Stimulated activated CD8-positive, alpha-beta memory T cell treated with anti-CD3 and anti-CD28 coated beads, Interleukin-15, amount 100 ng/mL, for 1 hour (primary cell): ENCODE results near the gene BTN1A1.
"Not testable (repeated sequence)": the region's sequence is repeated elsewhere in the genome, so short reads cannot be mapped to it uniquely, and the experiment has no call there.

Experiments used
- DNase-seq: peaks from one replicate; pipeline ENCODE4 v3.0.0-alpha.2; 2020; ENCODE audit warnings: low read depth

BTN1A1 gene

DNA sequence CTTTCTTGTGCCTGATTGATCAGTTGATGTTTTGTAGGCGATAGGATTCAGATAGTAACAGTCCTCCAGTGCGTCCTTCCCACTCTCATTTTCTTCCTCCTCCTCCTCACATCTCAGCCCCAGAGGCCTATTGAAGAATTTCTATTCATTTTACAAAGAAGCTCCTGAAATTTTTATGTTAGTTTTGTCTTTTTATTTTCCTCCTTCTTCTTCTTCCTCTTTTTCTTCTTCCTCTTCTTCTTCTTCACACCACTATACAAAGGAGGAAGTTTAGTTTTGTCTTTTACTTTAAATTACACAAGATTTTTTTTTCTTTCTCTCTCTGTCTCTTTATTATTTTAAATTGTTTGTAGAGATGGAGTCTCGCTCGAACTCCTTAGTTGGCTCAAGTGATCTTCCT is 23.2 kb upstream of the BTN1A1 start:
- DNase-seq, result no peak

DNA sequence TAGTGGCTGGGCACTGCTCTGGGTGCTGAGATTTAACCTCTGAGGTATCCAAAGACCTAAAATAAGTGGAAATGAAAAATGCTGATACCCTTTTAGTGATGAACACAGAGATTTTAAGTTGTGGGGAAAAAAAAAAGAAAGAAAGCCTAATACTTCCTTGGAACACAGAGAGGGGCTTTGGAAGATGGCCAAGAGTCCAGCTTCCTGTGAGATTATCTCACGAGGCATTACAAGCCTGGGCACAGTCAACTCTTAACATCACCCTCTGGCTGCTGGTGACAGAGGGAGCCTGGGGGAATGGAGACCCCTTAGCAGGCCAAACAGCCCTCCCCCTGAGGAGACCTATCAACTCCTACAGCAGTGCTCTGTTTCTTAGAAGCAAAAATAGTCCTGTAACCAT is 22.7 kb upstream of the BTN1A1 start:
- DNase-seq, result no peak

GRCh38 chr6:26478100-26478984 is 21.8 kb upstream of the BTN1A1 start:
- DNase-seq, result no peak

- no peak for DNase-seq
Observed at GRCh38 chr6:26478985-26479278, 21.2 kb upstream of the BTN1A1 start.

- no peak for DNase-seq
Observed at GRCh38 chr6:26482338-26482737, 17.8 kb upstream of the BTN1A1 start.

GRCh38 chr6:26483727-26484126 is 16.4 kb upstream of the BTN1A1 start:
- no peak for DNase-seq

DNA sequence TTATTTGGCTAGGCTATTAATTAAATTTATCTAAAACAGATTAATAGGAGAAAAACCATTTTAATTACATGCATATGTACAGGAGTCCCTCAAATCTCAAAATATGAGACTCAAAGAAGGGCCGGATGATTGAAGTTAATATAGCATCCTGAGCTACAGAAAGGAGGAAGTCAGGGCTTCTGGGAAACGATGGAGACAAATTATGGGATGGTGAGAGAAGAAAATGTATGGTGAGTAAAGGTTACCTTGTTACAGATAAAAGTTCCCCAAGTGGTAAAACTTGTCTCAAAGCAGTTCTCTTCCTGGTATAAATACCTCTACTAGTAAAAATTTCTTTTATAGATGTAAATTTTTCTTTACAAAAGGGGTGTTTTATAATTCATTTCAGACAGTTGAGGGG is 15.9 kb upstream of the BTN1A1 start:
- no peak for DNase-seq

- DNase-seq, result no peak
Observed at GRCh38 chr6:26485112-26485780, 14.9 kb upstream of the BTN1A1 start.

- DNase-seq, result no peak
Observed at GRCh38 chr6:26486358-26486757, 13.7 kb upstream of the BTN1A1 start.

DNA sequence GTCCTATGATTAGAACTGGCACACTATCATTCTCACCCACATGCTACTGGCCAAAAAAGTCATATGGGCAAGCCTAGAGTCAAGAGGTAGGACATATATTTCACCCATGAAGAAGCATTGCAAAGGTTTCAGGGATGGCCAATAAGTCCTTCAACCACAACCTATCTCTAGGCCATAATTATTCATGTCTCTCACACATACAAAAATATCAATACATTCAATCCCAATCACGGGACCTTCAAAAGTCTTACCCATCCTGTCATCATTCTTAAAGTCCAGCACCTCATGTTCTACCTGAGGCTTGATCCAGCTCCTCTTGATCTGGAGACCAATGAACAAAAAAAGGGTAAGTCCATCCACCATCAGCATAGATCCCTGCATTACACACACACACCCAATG is 12.6 kb upstream of the BTN1A1 start:
- DNase-seq, result no peak

DNA sequence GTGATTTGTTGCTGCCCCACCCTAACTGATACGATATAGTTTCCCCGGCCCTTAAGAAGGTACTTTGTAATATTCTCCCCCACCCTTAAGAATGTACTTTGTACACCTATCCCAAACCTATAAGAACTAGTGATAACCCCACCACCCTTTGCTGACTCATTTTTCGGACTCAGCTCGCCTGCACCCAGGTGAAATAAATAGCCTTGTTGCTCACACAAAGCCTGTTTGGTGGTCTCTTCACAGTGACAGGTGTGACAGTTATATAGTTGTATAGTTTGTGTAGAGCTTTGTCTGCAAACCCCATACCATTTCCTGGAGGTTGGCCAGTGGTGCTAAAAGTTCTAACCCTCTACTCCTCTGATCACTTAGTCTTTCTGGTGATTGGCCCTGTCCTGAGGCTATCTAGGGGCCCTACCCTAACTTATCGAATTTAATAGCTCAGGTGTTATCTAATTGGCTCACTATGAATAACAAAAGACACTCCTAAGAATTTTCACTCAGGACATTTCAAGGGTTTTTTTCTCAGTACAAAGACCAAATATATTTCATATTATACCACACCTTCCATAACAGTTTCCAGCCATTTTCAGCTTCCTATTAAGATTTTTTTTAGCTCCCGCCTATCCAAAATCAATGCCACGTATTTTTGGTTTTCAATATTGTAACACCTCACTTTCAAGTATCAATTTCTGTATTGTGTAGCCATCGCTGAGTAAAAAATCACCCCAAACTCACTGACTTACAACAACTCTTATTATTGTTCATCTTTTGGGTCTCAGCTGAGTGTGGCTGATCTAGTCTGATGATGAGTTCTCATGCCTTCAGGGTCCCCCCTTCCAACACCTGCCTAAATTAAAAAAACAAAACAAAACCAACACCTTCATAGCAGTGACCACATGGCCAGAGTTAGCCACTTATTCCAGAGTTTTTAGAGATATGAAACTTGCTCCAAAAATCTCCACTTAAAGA is 9.8 kb upstream of the BTN1A1 start:
- DNase-seq, result no peak

DNA sequence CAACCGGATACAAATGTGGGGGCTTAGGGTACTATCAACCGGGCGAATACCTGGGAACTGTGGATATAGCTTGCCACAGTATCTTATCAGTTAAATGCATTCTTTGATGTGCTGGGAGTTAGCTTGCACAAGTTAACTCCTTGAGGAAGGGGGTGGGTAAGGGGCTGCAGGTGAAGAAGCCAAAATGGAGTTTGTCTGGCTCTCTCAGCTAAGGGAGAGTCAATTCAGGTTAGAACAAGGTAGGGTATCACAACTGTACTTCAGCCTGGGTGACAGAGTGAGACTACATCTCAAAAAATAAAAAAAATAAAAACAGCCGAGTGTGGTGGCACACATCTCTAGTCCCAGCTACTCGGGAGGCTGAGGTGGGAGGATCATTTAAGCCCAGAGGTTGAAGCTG is 8.5 kb upstream of the BTN1A1 start:
- DNase-seq, result no peak

- no peak for DNase-seq
Observed at GRCh38 chr6:26493258-26493657, 6.8 kb upstream of the BTN1A1 start.

GRCh38 chr6:26494117-26494516 is 6.0 kb upstream of the BTN1A1 start:
- no peak for DNase-seq

- no peak for DNase-seq
Observed at GRCh38 chr6:26495281-26495680, 4.8 kb upstream of the BTN1A1 start.

- no peak for DNase-seq
Observed at GRCh38 chr6:26497610-26498009, 2.5 kb upstream of the BTN1A1 start.

- DNase-seq, result no peak
Observed at GRCh38 chr6:26501482-26501986, 1.4 kb downstream of the BTN1A1 start.

DNA sequence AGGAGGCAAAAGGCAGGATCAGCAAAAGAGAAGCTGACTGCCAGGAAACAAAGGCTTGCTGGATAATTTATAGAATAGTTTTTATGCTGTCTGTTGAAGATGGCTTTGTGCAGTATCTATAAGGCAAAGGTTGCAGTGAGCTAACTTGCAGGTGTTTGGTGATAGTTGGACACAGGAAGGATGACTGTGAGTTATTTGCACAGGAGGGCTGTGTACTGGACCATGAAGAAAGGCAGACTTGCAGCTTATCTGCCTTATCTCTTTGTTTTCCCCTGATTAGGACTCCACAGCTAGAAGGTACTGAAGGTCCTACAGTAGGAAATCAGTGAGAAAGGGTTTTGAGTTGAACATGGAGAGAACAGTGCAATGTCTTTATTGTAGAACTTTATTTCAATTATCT is 2.1 kb downstream of the BTN1A1 start:
- no peak for DNase-seq

DNA sequence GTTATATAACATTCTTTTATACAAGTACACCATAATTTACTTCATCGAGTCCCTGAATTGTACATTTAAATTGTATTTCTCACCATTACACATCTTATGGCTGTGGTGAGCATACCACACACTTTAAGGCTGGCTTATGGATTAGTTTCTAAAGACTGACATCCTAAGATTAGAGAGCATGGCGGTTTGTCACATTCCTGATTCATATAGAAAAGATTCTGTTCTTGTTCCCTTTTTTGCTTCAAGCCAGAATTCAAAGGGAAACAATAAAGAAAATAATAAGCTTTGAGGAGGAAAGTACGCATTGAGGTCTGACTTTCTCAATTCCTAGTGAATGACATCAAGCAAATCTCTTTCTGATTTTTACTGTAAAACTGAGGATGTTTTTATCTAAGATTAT is 2.5 kb downstream of the BTN1A1 start:
- no peak for DNase-seq

DNA sequence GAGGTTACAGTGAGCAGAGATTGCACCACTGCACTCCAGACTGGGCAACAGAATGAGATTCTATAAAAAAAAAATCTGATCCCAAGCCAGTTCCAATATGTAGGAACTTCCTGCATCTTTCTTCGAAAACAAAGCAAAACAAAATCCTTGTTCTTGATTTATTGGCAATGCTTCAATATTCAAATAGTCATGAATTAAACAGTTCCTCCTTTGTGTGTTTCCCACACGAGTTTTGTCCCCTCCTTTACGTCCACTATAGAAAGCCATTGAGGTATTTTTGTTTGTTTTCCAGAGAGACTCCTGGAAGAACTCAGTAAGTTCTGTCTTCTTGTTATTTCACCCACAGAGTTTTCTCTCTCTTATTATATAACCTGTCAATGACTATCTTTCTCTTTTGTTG is 7.6 kb downstream of the BTN1A1 start:
- no peak for DNase-seq

GRCh38 chr6:26511033-26511432 is 10.9 kb downstream of the BTN1A1 start:
- not testable (repeated sequence) for DNase-seq

- no peak for DNase-seq
Observed at GRCh38 chr6:26514984-26515383, 14.9 kb downstream of the BTN1A1 start.
